Measurements from ENCODE around the gene UBE2H. TPM values are rescaled to one million over a fixed set of nuclear protein-coding genes. Genes with fewer than 3 reads are reported as not detected.
A peak's percentile ranks its signal among the peaks of the same experiment; 100 is the strongest.

UBE2H gene
- total RNA-seq, 1 experiment from 2014 or later = 98.3 TPM

- peak; percentile 41 for DNase-seq (ENCODE audit: low read depth)
Measured at GRCh38 chr7:129950191-129950932, 2.4 kb downstream of the UBE2H start.

DNA sequence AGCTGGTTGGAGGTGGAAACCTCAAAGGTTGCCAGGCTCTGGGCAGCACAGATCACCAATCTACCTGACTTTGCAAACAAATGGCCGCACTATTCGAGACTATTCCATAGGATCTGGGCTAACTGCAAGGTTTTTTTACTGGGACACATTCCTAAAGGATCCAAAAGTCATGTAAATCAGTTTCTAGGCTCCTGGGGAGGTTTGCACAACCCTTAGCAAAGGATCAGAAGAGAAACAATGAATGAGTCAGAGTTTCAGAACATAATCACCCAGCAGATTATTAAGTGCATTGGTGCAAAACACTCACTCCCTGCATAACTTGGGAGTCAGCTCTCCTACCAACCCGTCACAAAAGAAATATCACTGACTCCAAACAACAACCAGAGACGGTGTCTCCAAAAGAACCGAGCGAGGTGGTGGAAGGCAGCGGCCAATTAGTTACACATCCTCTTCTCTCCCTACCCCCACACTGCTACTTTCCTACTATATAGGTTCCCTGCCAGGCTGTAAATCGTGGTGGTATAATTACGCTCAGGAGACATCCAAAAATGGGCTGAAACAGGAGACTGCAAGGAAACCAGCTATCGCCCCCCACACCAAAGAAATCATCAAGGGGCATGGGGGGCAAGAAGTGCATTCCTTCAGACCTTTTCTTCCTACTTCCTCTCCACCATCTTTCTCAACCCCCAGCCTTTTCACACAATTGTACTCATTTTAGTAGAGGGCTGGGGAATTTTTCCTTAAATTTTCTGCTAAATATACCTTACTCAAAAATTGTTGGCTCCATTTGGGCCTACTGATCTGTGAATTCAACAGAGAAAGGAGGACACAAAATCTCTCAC, 3.2 kb downstream of the UBE2H start:
- peak; percentile 95 for DNase-seq (ENCODE audit: low read depth)

GRCh38 chr7:129948877-129949291, 3.9 kb downstream of the UBE2H start:
- DNase-seq (ENCODE audit: low read depth) = peak; percentile 98

DNA sequence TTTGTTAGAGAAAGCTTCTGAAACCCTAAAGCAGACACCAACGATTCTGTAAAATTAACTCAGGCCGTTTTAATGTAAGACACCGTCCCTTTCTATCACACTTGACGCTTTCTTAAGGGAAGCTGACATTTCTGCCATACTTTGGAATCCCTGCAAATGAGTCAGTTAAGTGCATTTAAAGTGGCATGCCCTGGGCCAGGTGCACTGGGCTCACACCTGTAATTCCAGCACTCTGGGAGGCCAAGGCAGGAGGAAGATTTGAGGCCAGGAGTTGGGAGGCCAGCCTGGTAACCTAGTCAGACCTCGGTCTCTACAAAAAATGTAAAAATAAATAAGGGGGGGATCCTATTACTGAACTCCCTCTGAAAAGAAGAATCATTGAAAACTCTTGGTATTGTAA, 4.4 kb downstream of the UBE2H start:
- DNase-seq (ENCODE audit: low read depth) = no peak

DNA sequence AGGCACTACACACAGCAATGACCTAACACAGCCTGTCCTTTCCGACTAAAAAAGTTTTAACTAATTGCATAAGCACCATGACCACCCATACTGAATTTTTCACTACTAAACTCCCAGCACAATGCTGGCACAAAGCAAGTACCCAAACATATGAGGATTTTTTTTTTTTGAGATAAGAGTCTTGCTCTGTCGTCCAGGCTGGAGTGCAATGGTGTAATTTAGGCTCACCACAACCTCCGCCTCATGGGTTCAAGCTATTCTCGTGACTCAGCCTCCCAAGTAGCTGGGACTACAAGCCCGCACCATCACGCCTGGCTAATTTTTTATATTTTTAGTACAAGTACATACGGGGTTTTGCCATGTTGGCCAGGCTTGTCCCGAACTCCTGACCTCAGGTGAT, 5.1 kb downstream of the UBE2H start:
- no peak for DNase-seq (ENCODE audit: low read depth)

- no peak for DNase-seq (ENCODE audit: low read depth)
Measured at GRCh38 chr7:129947049-129947448, 5.7 kb downstream of the UBE2H start.

DNA sequence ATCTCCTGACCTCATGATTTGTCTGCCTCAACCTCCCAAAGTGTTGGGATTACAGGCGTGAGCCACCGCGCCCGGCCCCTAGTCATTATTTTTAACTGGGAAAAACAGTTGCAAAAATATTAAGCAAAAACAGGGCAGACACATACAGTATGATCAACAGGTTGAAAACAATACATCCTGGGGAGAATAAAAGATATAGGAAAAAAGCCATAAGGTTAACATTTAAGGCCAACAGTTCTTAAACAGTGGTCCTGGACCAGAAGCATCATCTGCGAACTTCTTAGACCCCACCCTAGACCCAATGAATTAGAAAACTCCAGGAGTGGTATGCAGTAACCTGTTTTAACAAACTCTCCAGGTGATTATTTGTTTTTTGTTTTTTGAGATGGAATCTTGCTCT, 6.5 kb downstream of the UBE2H start:
- no peak for DNase-seq (ENCODE audit: low read depth)

DNA sequence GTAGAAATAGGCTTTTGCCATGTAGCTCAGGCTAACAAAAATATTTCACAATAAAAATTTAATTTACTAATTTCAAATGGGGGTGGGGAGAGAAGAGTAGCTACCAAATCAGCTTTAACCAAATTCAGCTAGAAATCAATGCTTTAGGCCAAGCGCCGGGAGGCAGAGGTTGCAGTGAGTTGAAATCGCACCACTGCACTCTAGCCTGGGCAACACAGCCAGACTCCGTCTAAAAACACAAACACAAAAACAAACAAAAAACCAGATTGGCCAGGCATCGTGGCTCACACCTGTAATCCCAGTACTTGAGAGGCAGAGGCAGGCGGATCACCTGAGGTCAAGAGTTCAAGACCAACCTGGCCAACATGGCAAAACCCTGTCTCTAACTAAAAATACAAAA, 9.4 kb downstream of the UBE2H start:
- no peak for DNase-seq (ENCODE audit: low read depth)

DNA sequence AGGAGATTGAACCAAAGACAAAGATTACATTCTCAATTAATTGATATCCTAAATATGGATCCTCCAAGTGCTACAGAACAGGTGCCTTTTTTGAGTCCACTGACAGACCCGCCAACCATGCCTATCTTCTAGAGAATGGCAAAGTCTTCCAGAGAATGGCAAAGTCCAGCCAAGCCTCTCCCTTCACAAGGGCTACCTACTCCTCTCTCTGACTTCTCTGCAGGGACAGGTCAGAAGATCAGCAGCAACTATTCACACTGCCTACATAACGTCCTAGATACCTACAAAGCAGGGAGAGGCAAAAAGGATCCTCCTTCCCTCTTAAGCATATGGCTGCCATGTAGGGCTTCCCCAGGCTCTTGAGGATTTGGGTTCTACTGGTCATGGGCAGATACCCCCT, 12.4 kb downstream of the UBE2H start:
- no peak for DNase-seq (ENCODE audit: low read depth)

DNA sequence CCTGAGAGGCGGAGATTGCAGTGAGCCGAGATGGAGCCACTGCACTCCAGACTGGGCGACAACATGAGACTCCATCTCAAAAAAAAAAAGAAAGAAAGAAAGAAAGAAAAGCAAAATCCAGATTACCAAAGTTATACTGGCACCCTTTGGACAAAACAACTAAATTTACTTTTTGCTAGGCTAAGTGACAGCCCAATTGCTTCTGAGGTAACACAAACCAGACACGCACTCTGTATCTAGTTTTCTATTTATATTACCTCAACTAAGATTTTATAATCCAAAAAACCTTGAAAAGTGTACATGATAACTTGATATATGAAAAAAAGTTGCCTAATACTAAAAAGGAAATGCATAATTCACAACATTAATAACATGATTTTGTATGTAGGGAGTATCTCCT, 12.9 kb downstream of the UBE2H start:
- no peak for DNase-seq (ENCODE audit: low read depth)

DNA sequence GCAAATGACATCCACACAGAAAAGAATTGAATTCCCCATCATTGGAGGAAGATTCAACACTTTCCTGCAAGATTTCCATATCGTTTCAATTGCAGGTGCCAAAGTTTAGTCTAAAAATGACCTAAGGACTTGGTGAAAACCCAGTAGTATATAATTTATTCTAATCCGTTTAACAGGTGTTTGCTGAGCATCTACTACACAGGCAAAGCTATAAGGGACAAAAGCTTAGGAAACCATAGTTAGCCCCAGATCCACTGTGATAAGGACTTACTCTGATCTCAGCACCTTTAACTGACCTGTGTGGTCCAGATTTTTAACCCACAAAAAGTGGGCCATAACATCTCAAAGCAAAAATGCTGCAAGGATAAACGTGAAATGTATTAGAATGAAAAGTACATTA, 19.1 kb downstream of the UBE2H start:
- no peak for DNase-seq (ENCODE audit: low read depth)

GRCh38 chr7:129926618-129927017, 26.1 kb downstream of the UBE2H start:
- no peak for DNase-seq (ENCODE audit: low read depth)

GRCh38 chr7:129925416-129926002, 27.3 kb downstream of the UBE2H start:
- no peak for DNase-seq (ENCODE audit: low read depth)

DNA sequence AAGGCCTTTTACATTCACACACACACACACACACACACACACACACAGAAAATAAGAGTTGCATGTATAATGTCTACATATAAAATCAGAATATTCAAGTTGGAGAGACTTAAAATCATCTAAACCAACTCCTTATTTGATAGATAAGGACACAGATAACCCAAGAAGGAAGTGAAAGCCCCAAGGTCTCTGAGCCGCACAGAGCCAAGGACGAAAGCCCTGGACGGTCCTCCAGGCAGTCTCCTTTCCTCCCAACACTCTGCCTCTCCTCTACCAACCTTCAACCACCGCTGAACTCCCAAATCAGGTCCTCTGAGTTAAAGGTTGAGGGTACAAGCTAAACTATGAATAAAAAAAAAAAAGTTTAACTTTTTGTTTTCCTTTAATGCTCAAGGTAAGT, 28.2 kb downstream of the UBE2H start:
- no peak for DNase-seq (ENCODE audit: low read depth)

GRCh38 chr7:129923709-129924108, 29.1 kb downstream of the UBE2H start:
- DNase-seq (ENCODE audit: low read depth) = peak; percentile 89

- DNase-seq (ENCODE audit: low read depth) = no peak
Measured at GRCh38 chr7:129919492-129919891, 33.3 kb downstream of the UBE2H start.

DNA sequence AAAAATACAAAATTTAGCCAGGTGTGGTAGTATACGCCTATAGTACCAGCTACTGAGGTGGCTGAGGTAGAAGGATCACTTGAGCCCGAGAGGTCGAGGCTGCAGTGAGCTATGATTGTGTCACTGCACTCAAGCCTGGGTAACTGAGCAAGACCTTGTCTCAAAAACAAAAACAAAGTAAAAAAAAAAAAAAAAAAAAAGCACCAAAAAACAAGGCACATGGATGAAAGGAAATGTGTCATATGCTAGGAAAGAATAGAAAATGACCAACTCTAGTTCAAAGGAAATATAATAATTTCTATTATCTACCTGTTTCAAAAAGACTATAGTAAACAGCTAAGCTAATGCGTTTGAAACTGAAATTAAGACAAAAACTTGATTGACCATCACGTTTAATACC, 33.8 kb downstream of the UBE2H start:
- DNase-seq (ENCODE audit: low read depth) = no peak

GRCh38 chr7:129917934-129918333, 34.8 kb downstream of the UBE2H start:
- no peak for DNase-seq (ENCODE audit: low read depth)

DNA sequence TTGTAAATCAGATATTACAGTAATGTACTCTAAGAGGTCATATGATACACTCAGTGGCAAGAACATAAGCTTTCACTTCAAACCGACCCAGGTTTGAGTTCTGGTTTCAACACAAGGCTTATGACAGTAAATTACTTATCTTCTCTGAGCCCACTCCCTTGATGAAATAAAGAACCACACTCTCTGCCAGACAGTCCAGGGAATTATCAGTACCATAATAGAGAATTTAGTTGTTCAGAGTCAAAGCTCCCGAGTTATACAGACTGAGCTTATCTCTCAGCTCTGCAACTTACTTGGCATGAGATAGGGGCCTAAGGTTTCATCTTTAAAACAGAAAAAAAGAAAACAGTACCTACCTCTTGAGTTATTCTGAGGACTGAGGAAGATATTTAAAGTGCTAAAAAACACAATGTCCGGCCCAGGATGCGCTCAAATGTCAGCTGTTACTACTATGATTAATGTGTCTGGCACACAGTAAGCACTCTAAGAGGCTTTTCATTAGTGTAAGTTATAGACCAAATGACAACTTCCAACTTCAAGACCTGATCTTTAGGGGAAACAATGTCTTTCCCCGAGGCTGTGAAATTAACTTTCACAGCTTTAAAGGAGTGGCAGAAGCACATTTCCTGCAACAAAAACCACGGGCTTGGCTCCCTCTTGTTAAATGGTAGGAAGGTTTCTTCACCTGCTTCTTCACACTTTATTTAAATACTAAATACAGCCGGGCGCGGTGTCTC, 38.1 kb downstream of the UBE2H start:
- DNase-seq (ENCODE audit: low read depth) = peak; percentile 35

- no peak for DNase-seq (ENCODE audit: low read depth)
Measured at GRCh38 chr7:129913428-129913827, 39.3 kb downstream of the UBE2H start.

- peak; percentile 66 for DNase-seq (ENCODE audit: low read depth)
Measured at GRCh38 chr7:129911790-129912189, 41.0 kb downstream of the UBE2H start.

DNA sequence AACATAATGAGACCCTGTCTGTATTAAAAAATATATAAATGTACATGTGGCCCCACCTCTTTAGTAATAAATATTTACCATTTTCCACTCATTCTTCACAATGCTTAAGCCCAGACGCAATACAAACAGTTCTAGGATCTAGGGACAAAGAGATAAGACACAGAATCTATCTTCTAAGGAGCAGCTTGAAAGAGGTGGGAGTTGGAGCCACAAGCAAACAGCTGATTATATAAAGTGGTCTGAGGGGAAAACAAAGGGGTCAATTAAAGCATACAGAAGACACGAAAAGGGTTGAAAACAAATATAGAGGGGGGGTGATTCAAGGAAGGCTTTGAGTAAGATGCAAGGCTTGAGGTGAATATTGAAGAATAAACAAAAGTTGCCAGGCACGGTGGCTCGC, 43.1 kb downstream of the UBE2H start:
- no peak for DNase-seq (ENCODE audit: low read depth)
